K562 (cell line): ENCODE data around the gene CYP26A1. TPM values are rescaled to one million over a fixed set of nuclear protein-coding genes. Genes with fewer than 3 reads are reported as not detected.

Experiments
- CREB1 ChIP-seq, 2 experiments: sonication (generic) in 1 of 2; formaldehyde crosslinking in 1 of 2; IDR thresholded peaks; 2 replicates each; pipeline versions ENCODE4 v1.6.1 to v1.8.0; 2012 to 2022; ENCODE audit warnings: inconsistent platforms in 1 of 2, mild to moderate bottlenecking in 1 of 2, missing genetic modification reagents in 1 of 2, moderate library complexity in 1 of 2
- ELF1 ChIP-seq: fragments of 200-800 bp; sonication (Bioruptor generic); IDR thresholded peaks from 2 replicates; pipeline ENCODE4 v1.6.1; 2016; ENCODE audit warnings: missing genetic modification characterization, missing compliant biosample characterization
- ERF ChIP-seq: fragments of 450-650 bp; formaldehyde crosslinking; IDR thresholded peaks from 2 replicates; pipeline ENCODE4 v1.4.0; 2020; ENCODE audit warnings: mild to moderate bottlenecking, mixed read lengths
- FOXA3 ChIP-seq, 2 experiments: fragments of 450-650 bp in 1 of 2; sonication (generic) in 1 of 2; formaldehyde crosslinking; IDR thresholded peaks in 1 of 2; conservative IDR thresholded peaks in 1 of 2; 2 replicates each; pipeline versions ENCODE4 v1.4.0 to v1.8.0; 2020 to 2022; ENCODE audit warnings: mild to moderate bottlenecking in 2 of 2, missing genetic modification reagents in 1 of 2
- GTF3C2 ChIP-seq: IDR thresholded peaks from 3 replicates; pipeline ENCODE4 v1.6.1; 2011; ENCODE audit warnings: borderline replicate concordance, mild to moderate bottlenecking, moderate library complexity; ENCODE audit not compliant: insufficient read length; ENCODE audit errors: extremely low read depth
- JUNB ChIP-seq: fragments of 450-650 bp; formaldehyde crosslinking; conservative IDR thresholded peaks from 2 replicates; pipeline ENCODE4 v1.4.0; 2020; ENCODE audit warnings: mild to moderate bottlenecking
- L3MBTL2 ChIP-seq: fragments of 450-650 bp; IDR thresholded peaks from 2 replicates; pipeline ENCODE4 v1.6.1; 2016; ENCODE audit warnings: mild to moderate bottlenecking, moderate library complexity
- NKRF ChIP-seq: fragments of 450-650 bp; IDR thresholded peaks from 2 replicates; pipeline ENCODE4 v1.6.1; 2016; ENCODE audit warnings: borderline replicate concordance
- SLC30A9 ChIP-seq: fragments of 250-450 bp; sonication (Bioruptor Pico); IDR thresholded peaks from 2 replicates; pipeline ENCODE4 v1.8.0; 2022; ENCODE audit warnings: mild to moderate bottlenecking, moderate library complexity
- STAT5B ChIP-seq: fragments of 250-450 bp; sonication (Bioruptor Pico); IDR thresholded peaks from 2 replicates; pipeline ENCODE4 v1.8.0; 2021; ENCODE audit warnings: mild to moderate bottlenecking, inconsistent platforms
- THAP7 ChIP-seq: fragments of 250-450 bp; sonication (Bioruptor Pico); IDR thresholded peaks from 2 replicates; pipeline ENCODE4 v1.5.0; 2021
- USF2 ChIP-seq: sonication (generic); formaldehyde crosslinking; IDR thresholded peaks from 2 replicates; pipeline ENCODE4 v1.5.0; 2020; ENCODE audit warnings: missing genetic modification reagents
- ZNF197 ChIP-seq: fragments of 200-800 bp; sonication (Bioruptor generic); IDR thresholded peaks from 2 replicates; pipeline ENCODE4 v1.6.1; 2016; ENCODE audit warnings: low read depth, missing genetic modification characterization, missing compliant biosample characterization
- ZNF232 ChIP-seq: sonication (generic); formaldehyde crosslinking; IDR thresholded peaks from 2 replicates; pipeline ENCODE4 v1.8.0; 2022; ENCODE audit warnings: mild to moderate bottlenecking, missing genetic modification reagents
- ZNF408 ChIP-seq: fragments of 250-450 bp; sonication (Bioruptor Pico); IDR thresholded peaks from 2 replicates; pipeline ENCODE4 v1.4.0; 2020; ENCODE audit warnings: low read depth, mild to moderate bottlenecking, moderate library complexity
- ZNF449 ChIP-seq: fragments of 250-450 bp; sonication (Bioruptor Pico); IDR thresholded peaks from 2 replicates; pipeline ENCODE4 v1.8.0; 2022; ENCODE audit warnings: moderate library complexity, mild to moderate bottlenecking, inconsistent platforms
- ZNF561 ChIP-seq: fragments of 450-650 bp; formaldehyde crosslinking; conservative IDR thresholded peaks from 2 replicates; pipeline ENCODE4 v1.4.0; 2020; ENCODE audit warnings: mild to moderate bottlenecking, moderate library complexity
- ZNF699 ChIP-seq: fragments of 250-450 bp; sonication (Bioruptor Pico); IDR thresholded peaks from 2 replicates; pipeline ENCODE4 v1.8.0; 2021; ENCODE audit warnings: mild to moderate bottlenecking, moderate library complexity; ENCODE audit not compliant: insufficient replicate concordance
- polyA plus RNA-seq, 8 experiments: library from polyadenylated mRNA; depleted of rRNA in 4 of 8; stranded (reverse) in 5 of 8; unstranded in 3 of 8; fragments of >200 nt; fragmentation: Nextera tagmentation in 2 of 8; fragmentation: Illumina TruSeq in 1 of 8; extraction: Ambion mirVana in 2 of 8; extraction: Trizol in 1 of 8; gene quantifications; 2 replicates each; pipeline versions ENCODE4 v1.2.1 to v1.2.3, GENCODE V29; 2011 to 2014; ENCODE audit warnings: inconsistent platforms in 1 of 8, missing spikeins in 1 of 8
- total RNA-seq, 7 experiments: library from RNA; depleted of rRNA in 6 of 7; stranded (reverse); fragments of >200 nt in 6 of 7; fragmentation: Illumina TruSeq in 2 of 7; extraction: Trizol in 2 of 7; gene quantifications; 2 replicates each; pipeline versions ENCODE4 v1.2.1 to v1.2.3, GENCODE V29; 2011 to 2021; ENCODE audit warnings: low replicate concordance in 1 of 7

Gene CYP26A1
- total and polyA plus RNA-seq, 9 of the 15 experiments (the other 6 are each of a cell fraction or from before 2014, with no cell fraction given): 0.11 to 5.1 (median 1.6) TPM

GRCh38 chr10:93071674-93072224 is 1.9 kb upstream of the CYP26A1 start (continued):
- TF ChIP-seq USF2: no peak
- TF ChIP-seq THAP7 (CRISPR knock-in tag): no peak
- no peak for TF ChIP-seq GTF3C2
- TF ChIP-seq ZNF232: no peak
- peak; percentile 44 for TF ChIP-seq L3MBTL2
- no peak for TF ChIP-seq ZNF699 (CRISPR knock-in tag)
- TF ChIP-seq CREB1 (IDR thresholded peaks at IDR 0.05): no peak
- 0 out of 2 replicates have a peak, but pooled peaks have one; percentile 36 for TF ChIP-seq CREB1 (CRISPR knock-in tag; IDR thresholded peaks at IDR 0.05)
- TF ChIP-seq JUNB: no peak
- TF ChIP-seq SLC30A9 (CRISPR knock-in tag): no peak
- TF ChIP-seq ELF1 (tag): no peak
- no peak for TF ChIP-seq ZNF449 (CRISPR knock-in tag)
- no peak for TF ChIP-seq ZNF561
- TF ChIP-seq ZNF408 (CRISPR knock-in tag): no peak
- no peak for TF ChIP-seq ERF
- no peak for TF ChIP-seq NKRF
- peak in 1 of 2 experiments; percentile 51; a peak in 1 of 4 replicates for TF ChIP-seq FOXA3 (CRISPR knock-in tag; conservative IDR thresholded peaks at IDR 0.05 in 1 of 2, IDR thresholded peaks at IDR 0.05 in 1 of 2)
- no peak for TF ChIP-seq STAT5B (CRISPR knock-in tag)
- TF ChIP-seq ZNF197 (CRISPR knock-in tag): no peak
